GM19025 (cell line): ENCODE measurements around the gene DMRT2.

Source experiments
- ATAC-seq: cut with Tn5 transposase; IDR thresholded peaks from one replicate; pipeline ENCODE4 v1.9.1; 2021; ENCODE audit warnings: mild to moderate bottlenecking, low read depth, moderate library complexity; ENCODE audit not compliant: unreplicated experiment

The DMRT2 gene

DNA sequence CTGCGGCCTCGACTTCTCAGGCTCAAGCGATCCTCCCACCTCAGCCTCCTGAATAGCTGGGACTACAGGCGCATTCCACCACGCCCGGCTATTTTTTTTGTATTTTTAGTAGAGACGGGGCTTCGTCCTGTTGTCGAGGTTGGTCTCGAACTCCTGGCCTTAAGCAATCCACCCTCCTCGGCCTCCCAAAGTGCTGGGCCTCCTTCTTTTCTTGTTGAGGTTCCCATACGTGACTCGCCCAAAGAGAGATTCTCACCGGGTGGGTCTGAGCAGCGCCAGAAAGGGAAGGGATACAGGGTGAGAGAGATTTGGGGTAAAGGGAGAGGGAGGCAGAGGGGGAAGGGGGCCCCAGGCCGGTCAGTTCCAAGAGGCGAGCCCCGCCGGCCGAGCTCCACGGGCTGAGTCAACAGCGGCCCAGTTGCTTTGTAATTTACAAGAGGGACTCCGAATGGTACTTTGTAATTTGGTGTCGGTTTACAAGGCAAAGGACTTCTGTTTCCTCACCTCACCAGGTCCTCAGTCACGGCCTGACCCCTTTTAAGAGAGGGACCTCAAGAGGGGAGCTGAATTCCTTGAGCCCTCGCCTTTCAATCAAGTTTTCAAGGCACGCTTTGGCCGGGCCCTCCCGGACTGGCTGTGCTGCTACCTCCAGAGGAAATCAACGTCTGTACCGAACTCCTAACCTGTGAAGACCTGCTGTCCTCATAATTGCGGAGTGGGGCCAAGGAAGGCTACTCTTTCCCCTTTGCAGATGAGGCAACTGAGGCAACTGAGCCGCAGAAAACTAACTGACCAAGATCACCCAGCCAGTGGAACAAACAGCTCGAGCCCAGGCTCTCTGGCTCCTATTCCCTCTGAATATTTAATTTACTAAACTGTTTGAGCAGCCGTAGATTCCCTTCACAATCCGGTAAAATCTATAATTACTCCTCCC, 3.3 kb upstream of the DMRT2 start:
- ATAC-seq: no peak

DNA sequence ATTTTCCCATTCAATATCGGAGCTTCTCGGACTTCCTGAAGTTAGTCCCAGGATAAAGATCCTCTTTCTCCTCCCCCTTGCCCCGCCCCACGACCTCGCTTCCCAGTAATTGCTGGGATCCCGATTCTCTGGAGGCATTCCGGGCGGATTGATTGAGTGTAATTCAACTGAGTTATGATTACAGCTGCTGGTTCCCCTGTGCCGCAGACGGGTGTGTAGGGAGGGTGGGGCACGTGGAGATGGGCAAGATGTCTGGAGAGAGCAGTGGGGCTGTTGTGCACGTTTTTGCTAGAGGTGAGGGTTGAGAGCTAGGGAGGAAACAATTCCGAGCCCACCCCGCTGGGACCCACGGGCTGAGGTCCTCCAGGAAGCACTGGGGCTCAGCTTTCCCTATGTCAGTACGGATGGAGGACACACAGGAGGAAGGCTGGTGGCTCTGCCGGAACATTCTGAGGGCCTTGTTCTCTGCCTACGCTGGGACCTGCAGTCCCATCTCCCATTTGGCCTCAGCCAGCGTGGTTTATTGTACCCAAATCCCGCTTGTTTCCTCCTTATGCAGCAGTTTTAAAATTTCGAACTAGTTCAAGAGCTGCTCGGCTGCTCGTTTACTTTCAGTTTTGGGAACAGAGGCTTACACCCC, 2.4 kb upstream of the DMRT2 start:
- no peak for ATAC-seq

DNA sequence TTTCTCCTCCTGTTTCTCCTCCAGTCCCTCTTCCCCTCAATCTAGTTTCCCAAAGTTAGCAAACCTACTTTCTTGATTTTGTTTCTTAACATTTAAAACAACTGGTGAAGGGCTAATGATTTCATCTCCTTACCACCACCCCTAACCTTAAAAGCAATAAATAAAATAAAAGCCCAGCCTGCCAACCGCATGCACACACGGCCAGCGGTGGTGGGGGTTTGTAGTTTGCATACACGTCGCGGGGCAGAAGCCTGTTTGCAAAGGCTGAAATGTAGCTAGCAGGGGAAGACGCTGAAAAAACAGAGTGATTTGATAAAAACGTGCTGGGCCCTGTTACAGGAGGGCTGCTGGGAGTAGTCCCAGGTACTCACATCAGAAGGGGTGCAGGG, 1.9 kb upstream of the DMRT2 start:
- no peak for ATAC-seq

DNA sequence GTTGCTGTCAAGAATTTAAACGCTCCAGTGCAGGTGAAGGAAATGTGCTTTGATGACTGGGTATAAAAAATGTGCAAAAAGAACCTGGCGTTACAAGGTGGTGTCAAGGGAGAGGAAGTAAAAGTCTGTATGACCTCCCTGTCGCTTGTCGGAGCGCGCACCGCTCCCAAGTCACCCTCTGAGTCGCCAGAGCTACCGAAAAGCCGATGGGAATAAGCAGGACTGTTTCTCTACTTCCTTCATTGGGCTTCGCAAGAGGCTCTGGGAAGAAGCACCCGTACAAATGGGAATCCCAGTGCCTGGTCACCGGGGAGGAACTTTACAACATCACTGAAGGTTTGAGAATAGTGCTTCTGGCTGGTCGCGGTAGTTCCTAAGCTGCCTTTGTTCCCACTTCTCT, 1.3 kb upstream of the DMRT2 start:
- no peak for ATAC-seq

DNA sequence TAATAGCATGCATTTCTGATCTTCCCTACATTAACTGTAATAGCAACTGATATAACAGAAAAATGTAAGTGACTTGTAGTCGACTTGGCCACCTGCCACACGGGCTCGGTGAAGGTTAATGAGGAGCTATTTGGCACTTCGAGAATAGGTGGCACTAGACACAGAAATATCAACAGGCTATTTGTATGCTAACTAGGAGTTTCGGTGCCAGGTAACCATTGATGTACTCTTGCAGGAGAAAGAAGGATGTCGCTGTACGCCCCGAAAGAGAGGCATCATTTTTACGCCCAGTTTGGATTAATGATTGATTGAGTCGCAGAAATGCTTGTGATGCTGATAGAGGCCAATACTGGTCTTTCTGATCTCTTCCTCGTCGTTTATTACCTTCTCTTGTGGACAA, 516 bp upstream of the DMRT2 start:
- ATAC-seq: no peak

DNA sequence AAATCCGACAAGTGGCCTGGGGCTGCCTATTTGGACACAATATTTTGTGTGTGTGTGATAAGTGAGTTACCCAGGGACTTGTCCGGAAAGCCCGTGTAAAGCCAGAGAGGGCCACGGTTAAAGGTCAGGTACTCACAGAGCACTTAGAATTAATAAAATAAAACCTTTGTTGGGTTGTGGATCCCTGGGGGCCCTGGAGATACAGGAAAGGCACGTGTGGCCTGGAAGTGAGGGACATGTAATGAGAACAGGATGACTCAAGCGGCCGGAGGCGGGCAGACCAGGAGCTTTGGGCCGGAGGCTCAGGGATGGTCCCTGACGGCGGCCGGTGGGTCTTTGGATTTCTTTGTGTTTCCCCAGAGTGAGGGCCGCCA, 1.0 kb downstream of the DMRT2 start:
- ATAC-seq: no peak

DNA sequence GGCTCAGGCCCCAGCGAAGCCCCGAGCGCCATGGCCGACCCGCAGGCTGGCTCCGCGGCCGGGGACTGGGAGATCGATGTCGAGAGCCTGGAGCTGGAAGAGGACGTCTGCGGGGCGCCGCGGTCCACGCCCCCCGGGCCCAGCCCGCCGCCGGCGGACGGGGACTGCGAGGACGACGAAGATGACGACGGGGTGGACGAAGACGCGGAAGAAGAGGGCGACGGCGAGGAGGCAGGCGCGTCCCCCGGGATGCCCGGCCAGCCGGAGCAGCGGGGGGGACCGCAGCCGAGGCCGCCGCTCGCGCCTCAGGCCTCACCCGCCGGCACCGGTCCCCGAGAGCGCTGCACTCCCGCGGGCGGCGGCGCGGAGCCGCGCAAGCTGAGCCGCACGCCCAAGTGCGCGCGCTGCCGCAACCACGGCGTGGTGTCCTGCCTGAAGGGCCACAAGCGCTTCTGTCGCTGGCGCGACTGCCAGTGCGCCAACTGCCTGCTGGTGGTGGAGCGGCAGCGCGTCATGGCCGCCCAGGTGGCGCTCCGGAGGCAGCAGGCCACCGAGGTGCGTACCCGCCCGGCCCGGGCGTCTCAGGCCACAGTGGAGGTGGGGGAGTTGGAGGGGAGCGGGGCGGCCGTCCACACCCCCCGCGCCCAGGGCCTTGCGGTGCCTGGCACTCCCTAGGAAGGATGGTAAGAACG, 1.6 kb downstream of the DMRT2 start:
- no peak for ATAC-seq

DNA sequence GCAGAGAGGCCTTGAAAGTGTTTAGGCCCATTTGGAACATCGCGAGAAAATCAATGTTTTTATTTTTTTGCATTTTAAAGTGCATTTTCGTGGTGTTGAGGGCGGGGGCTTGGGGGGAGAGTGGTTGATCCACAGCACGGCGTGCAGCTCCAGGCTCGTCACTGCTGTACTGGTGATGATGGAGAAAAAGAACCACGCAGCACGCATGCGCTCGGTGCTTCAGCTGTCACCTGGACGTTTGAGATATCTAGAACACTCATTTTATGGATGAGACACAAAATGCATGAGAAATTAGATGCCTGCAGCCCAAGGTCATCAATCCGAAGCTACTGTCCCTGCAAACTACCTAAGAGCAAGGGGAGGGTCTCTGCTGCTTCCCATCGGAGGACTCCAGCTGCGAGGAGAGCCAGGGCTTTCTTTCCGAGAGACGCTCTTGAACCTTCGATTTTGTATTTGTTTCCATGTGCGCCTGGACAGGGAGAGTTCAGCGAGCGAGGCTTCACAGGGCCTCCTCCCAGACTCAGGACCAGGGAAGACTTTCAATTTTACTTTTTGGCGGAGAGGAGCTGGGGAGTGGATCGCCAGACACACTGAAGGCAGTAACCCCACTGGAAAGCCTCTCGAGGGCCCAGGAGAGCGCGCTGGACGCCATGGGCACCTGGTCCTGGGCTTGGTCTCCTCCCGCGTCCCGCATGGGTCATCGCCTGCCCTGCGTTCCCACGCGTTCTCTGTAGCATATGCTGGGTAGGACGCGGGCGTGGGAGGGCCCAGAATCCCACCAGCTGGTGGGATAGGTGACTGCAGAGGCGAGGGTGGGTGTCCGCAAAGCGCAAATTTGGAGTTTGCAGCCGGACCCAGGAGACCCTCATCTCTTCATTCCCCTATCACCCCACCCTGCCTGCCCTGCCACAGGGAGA, 2.5 kb downstream of the DMRT2 start:
- ATAC-seq: no peak

DNA sequence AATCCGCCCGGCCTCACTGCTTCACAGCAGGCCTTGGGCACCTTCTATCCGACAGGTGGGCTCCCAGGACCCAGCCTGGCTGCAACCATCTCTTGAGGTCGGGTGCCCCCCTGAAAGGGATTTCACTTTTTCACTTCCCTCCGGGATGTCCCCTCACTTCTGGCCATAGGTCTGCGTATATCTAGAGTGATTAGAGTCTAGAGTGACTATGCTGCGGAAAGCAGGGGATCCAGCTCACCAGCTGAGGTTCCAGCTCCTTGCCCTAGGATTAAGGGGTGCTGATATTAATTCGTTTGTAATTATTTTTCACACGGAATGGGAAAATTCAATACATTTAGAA, 3.1 kb downstream of the DMRT2 start:
- no peak for ATAC-seq

DNA sequence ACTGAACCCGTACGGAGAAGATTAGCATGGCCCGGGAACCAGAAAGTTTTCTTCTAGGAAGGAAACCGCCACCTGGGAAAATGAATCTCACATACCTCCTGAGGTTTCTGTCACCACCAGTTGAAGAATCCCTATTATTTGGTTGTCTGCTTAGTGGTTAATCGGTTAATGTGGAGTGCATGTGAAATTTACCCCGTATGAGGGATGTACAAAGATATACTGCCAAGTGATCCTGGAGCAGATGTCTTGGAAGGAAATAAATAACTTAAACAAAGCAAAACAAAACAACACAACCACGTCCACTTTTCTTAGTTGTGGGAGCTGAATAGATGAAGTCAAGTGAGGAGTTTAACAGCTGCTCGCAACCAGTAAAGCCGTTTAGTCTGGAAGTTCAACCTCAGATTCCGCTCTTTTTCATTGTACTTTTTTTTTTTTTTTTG, 3.8 kb downstream of the DMRT2 start:
- no peak for ATAC-seq

DNA sequence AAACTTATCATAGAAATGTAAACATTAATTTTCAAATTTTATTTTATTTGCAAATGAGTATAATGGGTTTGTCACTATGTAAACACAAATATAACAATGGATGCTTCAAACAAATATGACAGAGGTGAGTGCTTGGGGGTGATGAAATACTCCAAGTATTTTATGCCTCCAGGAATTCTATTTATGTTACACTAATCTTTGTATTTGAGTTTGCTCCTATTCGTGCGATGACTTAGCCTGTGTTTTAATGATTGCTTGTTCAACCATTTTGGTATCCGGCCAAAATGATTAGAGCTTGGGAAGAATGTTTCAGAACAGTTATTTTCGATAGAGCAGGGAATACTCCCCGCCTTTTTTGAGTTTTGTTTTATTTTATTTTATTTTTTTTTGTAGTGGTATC, 5.0 kb downstream of the DMRT2 start:
- no peak for ATAC-seq

DNA sequence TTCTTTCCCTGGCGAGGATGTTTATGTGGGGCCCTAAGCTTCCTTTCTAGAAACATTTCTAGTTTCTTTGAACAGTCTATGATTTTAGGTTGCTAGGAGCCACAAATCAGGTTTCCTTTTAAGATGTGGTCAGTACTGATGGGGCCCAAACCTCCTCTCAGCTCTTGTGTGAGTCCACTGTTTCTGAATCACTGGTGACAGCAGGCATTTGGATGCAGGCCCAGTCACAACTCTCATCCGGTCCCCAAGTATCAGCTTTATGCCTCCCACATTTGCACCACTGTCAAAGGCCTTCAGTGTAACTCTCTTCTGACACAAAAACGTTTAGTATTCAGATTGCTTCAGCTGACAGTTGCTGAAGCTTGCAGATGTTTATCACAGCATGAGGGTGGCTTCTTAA, 7.8 kb downstream of the DMRT2 start:
- no peak for ATAC-seq

DNA sequence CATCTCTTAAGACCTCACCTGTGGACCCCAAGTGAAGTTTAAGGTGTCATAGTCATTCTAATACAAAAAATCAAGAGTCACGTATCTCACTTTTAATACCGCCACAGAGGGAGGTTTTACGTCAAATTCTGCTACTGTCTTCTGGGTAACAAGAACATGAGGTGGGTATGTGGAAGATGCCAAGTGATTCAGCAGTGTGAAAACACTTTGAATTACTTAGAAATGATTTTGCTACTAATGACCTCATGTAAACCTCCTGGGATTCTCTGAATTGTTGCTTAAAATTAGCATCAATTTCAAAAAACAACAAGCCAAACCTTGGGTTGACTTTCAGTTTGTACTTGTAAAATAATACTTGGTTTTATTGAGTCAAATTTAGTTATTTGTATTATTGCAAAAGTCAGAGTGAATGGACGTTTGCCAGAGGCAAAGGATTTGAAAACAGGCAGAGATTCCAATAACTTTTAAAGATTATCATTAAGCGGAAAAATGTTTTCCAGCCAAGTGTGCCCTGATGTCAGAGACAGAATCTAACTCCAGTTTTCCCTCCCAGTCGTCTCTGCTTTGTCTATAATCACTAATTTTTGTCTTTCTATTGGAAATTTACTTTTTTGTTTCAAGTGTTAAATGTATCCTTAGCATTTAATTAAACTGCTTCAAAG, 8.8 kb downstream of the DMRT2 start:
- ATAC-seq: no peak

DNA sequence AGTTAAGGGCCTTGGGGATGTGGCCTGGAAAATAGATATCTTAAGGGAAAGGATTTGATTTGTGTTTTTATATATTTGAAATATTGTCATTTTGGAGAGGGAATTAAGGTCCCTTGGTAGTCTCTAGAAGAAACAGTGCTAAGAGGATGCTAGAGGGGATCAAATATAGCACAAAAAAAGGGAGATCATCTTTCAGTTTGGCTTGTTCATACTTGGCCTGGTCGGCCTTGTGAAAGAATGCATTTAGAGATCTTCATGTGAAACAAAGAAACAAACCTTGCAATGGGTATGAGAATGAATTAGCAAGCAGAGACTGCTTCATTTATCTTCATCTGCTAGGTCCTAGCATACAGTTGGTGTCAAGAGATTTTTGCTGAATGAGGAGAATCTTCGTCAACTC, 15.0 kb downstream of the DMRT2 start:
- ATAC-seq: no peak

DNA sequence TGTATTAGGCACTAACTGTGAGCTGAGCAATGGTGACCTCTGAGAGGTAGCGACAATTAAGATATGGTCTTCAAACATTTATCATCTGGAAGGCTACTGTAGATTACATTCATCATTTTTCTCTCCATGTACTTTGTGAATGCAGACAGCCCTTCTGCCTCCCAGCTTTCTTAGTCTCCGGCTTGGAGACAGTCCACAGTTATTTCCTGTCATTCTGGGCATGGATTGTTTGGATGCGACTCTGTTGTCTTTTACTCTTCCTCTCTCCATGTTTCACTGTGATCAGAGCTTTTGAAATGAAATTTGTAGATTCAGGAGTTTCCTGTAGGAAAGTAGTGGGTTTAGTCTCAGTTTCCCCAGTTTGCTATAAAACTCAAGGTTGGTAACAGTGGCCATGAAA, 20.5 kb downstream of the DMRT2 start:
- no peak for ATAC-seq

DNA sequence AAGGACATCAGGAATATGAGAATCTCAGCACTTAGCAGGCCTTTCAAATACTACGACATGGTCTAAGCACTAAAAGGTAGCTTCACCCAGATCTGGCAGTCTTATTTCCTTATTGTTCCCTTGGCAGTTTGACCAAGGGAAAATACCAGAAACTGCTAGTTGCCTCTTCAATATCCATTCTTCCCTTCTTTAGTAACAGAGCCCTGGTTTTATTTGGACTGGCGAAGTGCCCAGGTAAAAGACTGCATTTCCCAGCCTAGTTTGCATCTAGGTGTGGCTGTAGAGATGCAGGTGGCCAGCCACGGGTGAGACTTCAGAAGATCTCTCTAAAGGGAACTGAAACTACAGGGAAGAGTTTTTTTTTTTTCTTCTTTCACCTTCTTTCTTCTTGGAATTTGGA, 21.6 kb downstream of the DMRT2 start:
- ATAC-seq: no peak

DNA sequence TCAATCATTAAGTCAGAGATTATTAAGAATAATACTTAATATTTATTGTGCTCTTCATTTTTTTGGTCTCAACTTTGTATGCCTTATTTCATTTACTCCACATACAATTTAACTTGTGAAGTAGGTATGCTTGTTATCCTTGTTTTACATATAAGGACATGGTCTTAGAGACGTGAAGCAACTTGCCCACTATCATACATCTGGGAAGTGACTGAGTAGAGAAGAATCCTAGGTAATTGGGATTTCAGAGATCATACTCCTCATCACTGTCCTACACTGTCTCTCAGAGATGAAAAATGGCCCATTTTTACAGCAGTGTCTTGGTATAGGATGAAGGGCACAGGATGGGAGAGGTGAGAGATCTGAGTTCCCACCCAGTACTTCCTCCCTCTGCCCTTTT, 23.3 kb downstream of the DMRT2 start:
- ATAC-seq: no peak

DNA sequence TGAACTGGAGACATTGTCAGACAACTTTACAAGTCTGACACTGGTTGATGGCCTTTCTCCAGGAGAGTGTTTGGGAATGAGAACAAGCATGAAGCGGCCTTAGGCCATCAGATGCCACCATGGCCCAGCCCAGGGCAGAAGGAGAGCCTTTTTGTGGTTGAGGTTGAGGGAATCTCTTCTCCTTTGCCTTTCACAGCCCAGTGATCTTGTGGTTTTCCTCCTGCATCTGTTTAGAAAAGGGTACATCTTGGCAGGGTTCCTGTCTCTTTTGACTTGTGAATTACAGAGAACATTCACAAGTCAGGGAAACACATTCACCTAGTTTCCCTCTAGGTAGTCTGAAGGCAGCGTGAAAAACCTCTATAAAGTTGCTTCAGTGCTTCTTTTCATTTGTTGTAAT, 27.5 kb downstream of the DMRT2 start:
- ATAC-seq: no peak

DNA sequence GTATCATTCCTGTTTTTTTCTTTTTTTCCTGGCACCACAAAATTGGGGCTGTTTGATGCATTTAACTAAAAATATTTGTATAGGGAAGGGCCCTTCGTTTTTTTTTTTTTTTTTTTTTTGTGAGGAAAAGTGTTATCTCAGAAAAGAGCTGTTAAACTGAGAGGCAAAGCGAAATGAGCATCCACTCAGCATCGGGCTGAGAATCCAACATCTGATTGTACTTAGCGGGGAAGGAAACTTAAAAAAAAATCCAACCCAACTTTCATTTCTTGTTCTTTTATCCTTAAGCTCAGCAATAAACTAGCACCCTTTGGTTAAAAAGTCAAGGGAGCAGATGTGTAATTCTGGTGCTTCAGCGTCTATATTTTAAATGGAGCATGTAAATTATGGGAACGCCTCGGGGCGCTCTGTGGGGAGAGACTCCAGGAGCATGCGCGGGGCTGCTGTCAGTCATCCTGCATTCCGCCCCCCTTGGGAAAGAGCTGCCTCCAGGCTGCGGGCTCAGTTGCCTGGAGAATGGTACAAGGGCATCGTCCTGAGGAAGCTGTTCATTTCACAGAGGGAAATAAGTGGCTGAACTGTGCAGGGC, 33.3 kb downstream of the DMRT2 start:
- no peak for ATAC-seq

DNA sequence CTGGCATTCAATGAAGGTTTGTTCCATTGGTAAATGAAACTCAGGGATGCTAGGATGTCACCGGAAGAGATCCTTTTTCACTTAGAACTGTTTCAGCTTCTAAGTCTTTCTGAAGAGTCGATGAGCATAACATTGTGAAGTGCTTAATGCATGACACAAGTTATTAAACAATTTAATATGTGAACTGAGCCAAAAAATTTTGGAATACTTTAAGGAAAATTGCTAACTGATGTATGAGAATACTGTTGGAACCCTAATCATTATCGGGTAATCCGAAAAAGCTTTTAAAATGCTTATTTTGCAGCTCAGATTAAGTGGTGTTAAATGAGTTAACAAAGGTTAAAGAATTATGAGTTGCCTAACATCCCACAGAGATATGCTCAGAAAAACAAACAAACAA, 34.9 kb downstream of the DMRT2 start:
- no peak for ATAC-seq
